NCI-H1105 treated with DMSO at 0.1 percent for 48 hours (cell line): Measurements from ENCODE around the gene ACTR1B.
"Not testable (repeated sequence)": the region's sequence is repeated elsewhere in the genome, so short reads cannot be mapped to it uniquely, and the experiment has no call there.

ENCODE experiments used
- DNase-seq: peaks from one replicate; lab custom pipeline; 2025; lab: John Stamatoyannopoulos, UW

ACTR1B gene

DNA sequence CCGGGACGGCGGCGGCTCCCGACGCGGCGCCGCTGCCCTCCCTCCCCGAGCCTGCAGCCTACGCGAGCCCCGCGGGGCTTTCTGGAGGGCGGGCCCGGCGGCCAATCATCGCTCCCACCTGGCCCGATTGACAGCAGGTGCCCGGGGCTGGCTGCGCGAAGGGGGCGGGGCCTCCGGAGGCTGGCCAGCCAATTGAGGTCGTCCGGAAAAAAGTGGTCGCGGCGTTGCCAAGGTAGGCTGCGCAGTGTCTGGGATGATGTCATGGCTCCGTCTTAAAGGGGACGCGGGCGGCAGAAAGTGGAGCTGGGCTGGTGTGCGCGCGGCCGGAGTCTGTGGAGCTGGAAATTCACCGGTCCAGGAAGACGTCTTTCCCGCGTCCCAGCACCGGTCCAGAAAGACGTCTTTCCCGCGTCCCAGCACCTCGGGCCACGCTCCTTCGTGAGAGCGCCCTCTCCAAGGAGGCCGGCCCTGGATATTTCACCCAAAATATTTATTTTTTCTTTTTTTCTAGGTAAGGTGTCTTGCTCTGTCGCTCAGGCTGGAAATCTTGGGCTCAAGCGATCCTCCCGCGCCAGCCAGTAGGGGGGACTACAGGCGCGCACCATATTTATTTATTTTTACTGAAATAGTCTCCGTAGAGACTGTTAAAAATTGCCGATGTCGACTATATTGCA lies at the start of gene ACTR1B:
Gene ACTR1B (minus strand): TSS at position 83 of the 674 bp plus-strand sequence. CDS start 154 bp downstream, outside the sequence.
- DNase-seq: peak; percentile 97

GRCh38 chr2:97712693-97713295 lies 49.0 kb upstream of the ACTR1B start:
- DNase-seq: no peak

- not testable (repeated sequence) for DNase-seq
Measured at GRCh38 chr2:97712175-97712574, 48.3 kb upstream of the ACTR1B start.

DNA sequence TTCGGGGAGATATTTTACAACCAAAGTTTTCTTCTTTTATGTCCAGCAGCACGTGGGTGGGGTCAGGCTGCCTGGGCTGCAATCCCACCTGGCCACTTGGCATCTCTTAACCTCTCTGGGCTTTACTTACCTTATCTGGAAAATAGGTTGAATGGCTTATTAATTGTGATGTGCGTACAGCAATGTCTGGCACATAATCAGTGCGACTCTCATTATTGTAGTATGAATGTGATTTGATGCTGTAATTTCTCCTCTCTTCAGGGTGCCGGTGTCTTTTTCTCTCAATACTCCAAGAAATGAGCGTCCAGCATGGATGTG lies 47.5 kb upstream of the ACTR1B start:
- no peak for DNase-seq

DNA sequence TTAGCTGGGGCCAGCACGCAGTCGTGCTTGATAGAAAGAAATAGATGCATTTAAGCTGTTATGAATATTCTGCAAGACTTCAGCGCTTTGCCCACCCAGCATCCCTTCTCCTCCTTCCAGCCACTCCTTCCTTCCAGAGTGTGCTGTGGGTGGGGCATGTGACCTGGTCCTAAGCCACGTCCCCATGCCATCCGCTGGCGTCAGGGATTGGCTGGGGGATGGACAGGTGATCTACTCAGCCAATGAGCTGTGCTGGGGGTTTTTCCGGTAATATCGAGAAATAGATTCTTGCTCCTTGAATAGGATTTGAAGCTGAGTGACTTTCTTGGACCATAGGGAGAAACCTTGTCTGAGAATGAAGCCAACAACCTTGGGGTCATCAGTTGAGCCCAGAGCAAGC lies 44.8 kb upstream of the ACTR1B start:
- DNase-seq: no peak

- no peak for DNase-seq
Measured at GRCh38 chr2:97708048-97708380, 44.2 kb upstream of the ACTR1B start.

DNA sequence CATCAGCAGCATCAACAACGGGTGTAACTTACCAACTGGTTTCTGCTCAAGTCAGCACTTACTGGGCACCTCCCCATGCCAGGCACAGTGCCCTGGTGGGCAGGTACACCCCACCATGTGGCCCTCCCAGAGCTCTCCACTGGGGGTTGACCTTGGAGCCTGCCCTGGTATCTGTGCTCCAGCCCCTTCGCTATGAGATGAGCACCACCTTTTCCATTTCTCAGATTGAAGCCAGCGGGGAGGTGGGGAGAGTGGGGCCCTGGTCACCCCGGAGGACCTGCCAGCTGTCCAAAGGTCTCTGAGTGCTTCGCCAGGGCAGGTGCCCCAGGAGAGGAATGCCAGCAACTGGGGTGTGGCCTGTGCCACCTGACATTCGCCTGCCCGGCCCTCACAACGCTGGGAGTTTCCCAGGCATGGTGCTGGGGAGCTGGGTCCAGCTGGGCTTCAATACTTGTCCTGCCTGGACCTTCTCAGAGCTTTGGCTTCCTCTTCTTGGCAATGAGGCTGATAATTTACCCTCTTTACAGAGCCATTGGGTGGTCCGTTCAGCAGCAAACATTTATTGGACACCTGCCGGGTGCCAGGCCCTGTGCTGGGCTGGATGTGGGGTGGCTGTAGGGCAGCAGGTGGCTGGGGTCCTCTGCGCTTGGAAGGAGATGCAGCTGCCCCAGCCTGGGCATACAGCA lies 43.7 kb upstream of the ACTR1B start:
- DNase-seq: no peak

DNA sequence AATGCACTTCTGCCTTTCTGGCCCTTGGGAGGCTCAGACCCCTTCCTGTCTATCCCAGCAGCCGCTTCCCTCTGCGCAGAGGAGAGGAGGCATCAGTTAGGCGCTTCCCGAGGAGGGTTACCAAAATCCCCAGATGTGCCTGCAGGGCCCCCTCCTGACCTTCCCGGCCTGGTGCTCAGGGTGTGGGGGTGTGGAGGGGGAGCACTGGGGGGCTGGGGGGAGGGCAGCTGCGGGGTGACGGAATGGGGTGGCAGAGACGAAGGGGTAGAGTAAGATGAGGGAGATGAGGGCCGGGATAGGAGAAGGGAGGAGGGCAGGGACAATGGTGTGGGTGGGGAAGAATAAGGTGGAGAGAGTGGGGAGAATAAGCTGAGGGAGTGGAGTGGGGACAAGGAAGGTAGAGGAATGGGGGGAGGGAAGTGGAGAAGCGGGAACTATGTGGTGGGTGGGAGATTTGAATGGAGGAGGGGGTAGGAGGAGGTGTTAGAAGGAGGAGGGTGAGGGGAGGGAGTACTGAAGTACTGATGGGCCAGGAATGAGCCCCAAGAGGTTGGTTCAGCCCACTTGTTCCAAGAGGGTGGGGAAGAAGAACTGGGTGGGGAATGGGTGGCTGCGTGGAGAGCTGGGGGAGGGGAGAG lies 43.0 kb upstream of the ACTR1B start:
- no peak for DNase-seq

DNA sequence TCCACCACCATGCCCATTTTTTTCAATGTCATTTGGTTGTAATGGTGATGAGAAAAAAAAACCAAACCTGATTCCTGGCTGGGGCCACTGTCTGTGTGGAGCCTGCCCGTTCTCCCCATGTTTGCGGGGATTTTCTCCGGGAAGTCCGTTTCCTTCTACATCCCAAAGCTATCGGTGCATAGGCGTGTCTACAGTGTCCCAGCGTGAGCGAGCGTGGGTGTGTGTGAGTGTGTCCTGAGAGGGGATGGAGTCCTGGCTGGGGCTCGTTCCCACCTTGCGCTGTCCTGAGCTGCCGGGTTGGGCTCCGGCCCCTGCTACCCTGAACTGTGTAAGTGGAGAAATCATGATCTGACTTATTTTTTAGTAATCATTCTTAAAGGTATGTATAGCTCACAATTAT lies 42.3 kb upstream of the ACTR1B start:
- DNase-seq: no peak

- DNase-seq: no peak
Measured at GRCh38 chr2:97704989-97705388, 41.1 kb upstream of the ACTR1B start.

DNA sequence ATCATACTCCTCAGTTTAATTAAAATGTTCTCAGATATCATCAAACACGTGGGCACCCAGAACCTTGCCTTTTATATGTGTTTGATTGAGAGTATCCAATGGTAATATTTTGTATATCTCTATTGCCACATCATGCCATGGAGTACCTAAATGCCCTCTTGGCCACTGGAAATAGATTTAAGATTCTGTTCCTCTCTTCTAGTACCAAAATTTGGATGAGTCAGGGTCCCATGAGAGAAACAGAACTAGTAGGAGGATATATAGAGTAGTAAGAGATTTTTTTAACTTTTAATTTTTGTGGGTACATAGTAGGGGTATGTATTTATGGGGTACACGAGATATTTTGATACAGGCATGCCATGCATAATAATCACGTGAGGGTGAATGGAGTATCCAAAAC lies 39.9 kb upstream of the ACTR1B start:
- no peak for DNase-seq

DNA sequence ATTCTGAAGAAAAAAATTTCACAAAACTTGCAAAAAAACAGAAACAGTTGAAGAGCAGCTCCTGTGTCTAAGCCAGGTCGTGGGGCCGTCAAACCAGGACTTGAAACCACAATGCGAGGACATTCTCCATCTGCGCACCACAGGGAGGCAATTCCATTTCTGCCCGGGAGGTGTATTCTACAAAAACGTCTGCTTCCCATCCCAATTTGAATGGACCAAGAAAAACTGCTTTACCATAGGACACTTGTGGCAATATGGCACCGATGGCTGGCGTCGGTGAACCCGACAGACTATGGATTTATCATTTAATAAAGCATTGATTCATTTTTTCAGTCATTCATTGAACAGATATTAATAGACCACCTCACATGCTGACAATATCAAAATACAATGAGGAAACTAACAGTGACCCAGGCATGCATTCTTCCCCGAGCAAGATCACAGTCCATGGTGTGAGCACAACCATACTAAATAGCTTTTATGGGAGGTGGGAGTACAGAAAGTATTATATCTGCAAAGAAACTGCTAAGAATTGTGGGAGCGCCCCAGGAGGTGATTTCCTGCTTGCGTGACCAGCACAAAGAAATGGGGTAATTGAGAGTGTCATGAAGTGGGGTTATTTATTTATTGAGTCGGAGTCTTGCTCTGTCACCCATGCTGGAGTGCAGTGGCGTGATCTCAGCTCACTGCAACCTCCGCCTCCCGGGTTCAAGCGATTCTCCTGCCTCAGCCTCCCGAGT lies 39.1 kb upstream of the ACTR1B start:
- DNase-seq: no peak

- DNase-seq: no peak
Measured at GRCh38 chr2:97701851-97702465, 38.1 kb upstream of the ACTR1B start.

- DNase-seq: no peak
Measured at GRCh38 chr2:97701186-97701585, 37.3 kb upstream of the ACTR1B start.

- DNase-seq: peak; percentile 29
Measured at GRCh38 chr2:97699765-97700444, 36.1 kb upstream of the ACTR1B start.

DNA sequence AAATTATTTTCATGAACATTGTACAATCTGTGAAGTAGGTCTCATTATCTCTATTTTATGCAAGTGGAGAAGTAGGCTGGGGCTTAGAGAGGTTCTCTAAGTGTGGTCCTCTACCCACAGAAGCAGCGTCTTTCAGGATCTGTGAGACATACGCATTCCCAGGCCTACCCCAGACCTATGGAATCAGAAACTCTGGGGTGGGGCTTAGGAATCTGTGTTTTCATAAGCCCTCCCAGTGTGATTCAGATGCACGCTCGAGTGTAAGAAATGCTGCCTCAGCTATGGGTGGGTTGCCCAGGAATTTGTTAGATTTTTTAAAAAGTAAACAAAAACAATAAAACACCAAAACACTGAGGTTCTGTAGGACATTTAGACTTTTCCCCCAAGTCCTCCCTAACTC lies 34.7 kb upstream of the ACTR1B start:
- DNase-seq: no peak

- peak; percentile 69 for DNase-seq
Measured at GRCh38 chr2:97697252-97698235, 33.7 kb upstream of the ACTR1B start.

- no peak for DNase-seq
Measured at GRCh38 chr2:97695744-97696143, 31.9 kb upstream of the ACTR1B start.

- DNase-seq: no peak
Measured at GRCh38 chr2:97693476-97693875, 29.6 kb upstream of the ACTR1B start.

- no peak for DNase-seq
Measured at GRCh38 chr2:97691166-97691565, 27.3 kb upstream of the ACTR1B start.
